ENCODE measurements around the gene RALY.

The RALY gene

DNA sequence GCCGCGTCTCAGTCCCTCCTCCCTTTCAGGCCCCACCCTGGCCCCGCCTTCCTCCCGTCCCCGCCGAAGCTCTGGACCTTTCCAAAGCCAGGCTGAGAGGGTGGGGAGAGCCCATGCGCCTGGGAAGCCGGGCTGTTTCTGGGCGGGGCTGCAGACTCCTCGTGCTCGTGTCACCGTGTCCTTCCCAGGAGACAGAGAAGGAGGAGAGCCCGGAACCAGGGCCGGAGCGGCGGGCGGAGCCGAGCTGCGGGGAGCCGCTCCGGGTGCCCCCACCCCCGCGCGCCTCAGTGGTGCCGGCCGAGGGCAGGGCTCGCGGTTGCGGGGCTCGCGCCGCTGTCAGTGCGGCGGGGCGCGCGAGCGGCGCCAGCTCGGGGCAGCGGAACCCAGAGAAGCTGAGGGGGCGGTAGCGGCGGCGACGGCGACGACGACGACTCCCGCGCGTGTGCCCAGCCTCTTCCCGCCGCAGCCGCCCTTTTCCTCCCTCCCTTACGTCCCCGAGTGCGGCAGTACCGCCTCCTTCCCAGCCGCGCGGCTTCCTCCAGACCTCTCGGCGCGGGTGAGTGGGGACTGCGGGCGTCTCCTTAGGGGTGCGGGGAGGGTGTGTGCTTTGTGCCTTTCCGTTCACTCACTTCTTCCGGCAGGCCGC is at the start of gene RALY:
RALY (plus strand) TSS at position 336 of the 646 bp plus-strand sequence. CDS start 78,164 bp downstream, outside the sequence.
- peak; percentile 93 to 96 (median 93) for DNase-seq (ENCODE audit: low read depth in 2 of 3, low spot score in 1 of 3)

DNA sequence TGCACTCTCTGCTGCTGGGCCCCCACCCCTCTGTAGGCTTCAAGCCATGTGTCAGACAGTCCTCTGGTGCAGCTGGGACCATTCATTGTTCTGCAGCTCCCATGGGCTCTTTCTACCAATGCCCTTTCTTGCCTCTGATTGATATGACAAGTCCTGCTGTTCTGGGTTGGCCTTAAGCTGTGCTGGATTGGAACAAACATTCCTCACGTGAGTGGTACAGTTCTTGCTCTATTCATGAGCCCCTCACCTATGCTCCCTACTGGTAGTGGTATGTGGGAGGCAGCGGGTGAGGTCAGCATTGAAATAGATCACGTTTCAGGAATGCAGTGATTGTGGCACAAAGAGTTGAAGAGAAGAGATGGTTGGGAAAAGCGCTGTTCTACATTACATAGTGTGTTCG is 48.8 kb upstream of the RALY start:
- no peak for DNase-seq (ENCODE audit: low read depth in 2 of 3, low spot score in 1 of 3)

- DNase-seq (ENCODE audit: low read depth in 2 of 3, low spot score in 1 of 3) = no peak
These were observed 48.2 kb upstream of the RALY start for GRCh38 chr20:33945391-33946081.

DNA sequence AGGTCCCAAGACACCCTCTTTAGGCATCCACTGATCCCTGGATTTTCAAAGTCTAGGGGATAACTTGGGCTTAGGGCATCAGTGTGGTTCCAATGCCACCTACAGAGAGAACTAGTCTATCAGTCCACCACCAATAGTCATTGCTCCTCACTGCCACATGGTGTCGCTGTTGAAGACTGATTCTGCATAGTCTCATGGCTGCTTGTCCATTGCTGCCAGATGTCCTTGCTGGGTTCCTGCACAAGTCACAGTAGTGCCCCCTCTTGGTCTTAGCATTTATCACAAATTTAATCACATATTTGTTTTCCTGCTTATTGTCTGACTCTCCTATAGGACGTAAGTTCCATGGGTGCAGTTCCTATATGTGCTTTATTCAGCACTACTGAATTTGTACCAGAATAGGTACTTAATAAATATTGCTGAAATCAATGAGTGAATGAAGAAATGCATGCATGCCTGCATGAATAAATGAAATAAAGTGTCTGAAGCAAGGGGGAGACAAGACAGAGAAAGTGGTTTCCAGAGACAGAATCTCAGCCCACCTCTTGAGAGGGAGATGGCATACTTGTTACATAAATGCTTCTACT is 45.9 kb upstream of the RALY start:
- DNase-seq (ENCODE audit: low read depth in 2 of 3, low spot score in 1 of 3) = peak; percentile 18 to 63 (median 28)

DNA sequence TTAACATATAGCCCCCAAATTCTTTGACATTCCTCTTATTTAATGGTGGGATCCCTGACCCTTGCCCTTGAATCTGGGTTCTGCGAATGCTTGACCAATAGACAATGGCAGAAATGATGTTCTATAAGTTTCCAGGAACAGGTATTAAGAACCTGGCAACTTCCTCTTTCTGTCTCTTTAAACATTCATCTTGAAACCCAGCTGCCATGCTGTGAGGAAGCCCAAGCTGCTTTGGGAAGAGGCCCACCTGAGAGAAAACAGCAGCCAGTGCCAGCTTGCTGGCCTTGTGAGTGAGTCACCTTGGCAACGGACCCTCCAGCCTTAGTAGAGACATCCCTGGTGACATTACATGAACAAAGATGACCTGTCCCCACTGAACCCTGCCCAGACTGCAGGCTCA is 45.2 kb upstream of the RALY start:
- no peak for DNase-seq (ENCODE audit: low read depth in 2 of 3, low spot score in 1 of 3)

- no peak for DNase-seq (ENCODE audit: low read depth in 2 of 3, low spot score in 1 of 3)
These were observed 42.5 kb upstream of the RALY start for GRCh38 chr20:33951171-33951570.

- no peak for DNase-seq (ENCODE audit: low read depth in 2 of 3, low spot score in 1 of 3)
These were observed 39.2 kb upstream of the RALY start for GRCh38 chr20:33954504-33954903.

DNA sequence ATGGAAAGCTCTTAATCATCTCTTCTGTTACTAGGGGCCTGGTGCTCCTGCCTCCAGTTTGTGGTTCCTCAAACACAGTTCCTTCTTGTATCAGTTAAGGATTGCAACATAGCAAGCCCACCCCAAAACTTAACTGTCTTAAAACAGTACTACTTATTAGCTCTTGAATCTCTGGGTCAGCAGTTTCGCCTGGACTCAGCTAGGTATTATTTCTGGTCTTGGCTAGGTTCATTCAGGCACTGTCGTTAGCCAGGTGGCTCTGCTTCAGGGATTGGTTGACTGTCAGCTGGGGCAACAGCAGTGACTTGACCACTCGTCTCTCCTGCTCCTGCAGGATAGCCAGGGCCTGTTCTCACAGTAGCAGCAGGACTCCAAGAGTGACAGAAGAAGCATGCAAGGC is 30.0 kb upstream of the RALY start:
- no peak for DNase-seq (ENCODE audit: low read depth in 2 of 3, low spot score in 1 of 3)

- DNase-seq (ENCODE audit: low read depth in 2 of 3, low spot score in 1 of 3) = no peak
These were observed 29.3 kb upstream of the RALY start for GRCh38 chr20:33964441-33964840.

GRCh38 chr20:33967126-33967525 is 26.6 kb upstream of the RALY start:
- DNase-seq (ENCODE audit: low read depth in 2 of 3, low spot score in 1 of 3) = no peak

GRCh38 chr20:33969563-33969962 is 24.1 kb upstream of the RALY start:
- no peak for DNase-seq (ENCODE audit: low read depth in 2 of 3, low spot score in 1 of 3)

- DNase-seq (ENCODE audit: low read depth in 2 of 3, low spot score in 1 of 3) = no peak
These were observed 23.5 kb upstream of the RALY start for GRCh38 chr20:33970229-33970628.

DNA sequence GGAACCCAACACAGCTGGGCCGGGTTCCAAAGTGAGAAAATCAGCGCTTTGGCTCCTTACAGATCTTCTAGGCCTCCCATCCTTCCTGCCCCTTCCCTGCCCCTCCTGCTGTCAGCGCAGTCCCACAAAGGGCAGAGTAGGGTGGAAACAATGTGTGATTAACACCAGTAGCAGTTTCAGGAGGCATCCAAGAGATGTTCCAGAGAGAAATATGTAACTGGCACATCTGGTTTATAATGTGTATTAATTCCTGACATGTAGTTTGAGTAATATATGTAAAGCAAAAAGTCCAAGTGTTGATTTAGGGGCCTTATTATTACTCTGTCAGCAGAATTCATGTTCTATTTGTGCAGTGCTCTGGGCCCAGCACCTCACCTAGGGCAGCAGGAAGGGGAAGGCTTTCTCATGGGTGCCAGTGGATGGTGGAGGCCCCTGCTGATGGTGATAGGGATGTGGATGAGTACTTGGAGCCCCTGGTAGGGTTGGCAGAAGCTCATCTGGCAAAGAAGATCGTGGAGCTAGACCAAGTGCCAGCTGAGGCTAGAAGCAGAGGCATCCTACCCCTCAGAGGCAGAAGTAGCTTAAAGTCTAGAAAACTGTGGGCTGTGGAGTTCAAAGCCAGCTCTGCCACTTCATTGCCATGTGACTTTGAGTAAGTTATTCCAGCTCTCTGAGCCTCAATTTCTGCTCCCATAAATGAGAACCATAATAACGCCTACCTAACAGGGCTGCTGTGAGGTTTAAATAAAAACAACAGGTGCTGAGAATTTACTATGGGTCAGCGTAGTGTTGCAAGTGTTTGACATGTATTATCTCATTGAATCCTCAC is 22.4 kb upstream of the RALY start:
- DNase-seq (ENCODE audit: low read depth in 2 of 3, low spot score in 1 of 3) = no peak

GRCh38 chr20:33976959-33977358 is 16.8 kb upstream of the RALY start:
- no peak for DNase-seq (ENCODE audit: low read depth in 2 of 3, low spot score in 1 of 3)

DNA sequence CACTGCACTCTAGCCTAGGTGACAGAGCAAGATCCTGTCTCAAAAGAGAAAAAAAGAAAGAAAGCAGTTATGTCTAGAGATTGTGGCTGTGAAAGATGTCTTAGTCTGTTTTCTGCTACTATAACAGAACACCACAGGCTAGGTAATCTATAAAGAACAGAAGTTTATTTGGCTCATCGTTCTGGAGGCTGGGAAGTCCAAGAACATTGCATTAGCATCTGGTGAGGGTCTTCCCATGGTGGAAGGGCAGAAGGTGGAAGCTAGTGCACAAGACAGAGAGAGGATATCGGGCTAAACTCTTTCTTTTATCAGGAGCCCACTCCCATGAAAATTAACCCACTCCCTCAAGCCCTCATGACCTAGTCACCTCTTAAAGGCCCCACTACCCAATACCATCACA is 16.2 kb upstream of the RALY start:
- no peak for DNase-seq (ENCODE audit: low read depth in 2 of 3, low spot score in 1 of 3)

DNA sequence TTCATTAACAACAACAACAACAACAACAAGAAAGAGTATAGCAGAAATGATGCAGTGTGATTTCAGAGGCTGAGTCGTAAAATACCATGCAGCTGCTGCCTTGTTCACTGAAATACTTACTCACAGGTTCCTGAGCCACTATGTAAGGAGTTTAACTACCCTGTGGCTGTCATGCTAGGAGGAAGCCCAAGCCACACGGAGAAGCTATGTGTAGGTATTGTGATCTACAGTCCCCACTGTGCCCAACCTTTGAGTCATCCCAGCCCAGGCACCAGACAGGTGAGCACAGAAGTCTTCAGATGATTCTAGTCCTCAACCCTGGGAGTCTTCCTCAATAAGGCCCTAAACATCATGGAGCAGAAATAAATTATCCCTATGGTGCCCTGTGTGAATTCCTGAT is 14.6 kb upstream of the RALY start:
- no peak for DNase-seq (ENCODE audit: low read depth in 2 of 3, low spot score in 1 of 3)

GRCh38 chr20:33981347-33981746 is 12.4 kb upstream of the RALY start:
- DNase-seq (ENCODE audit: low read depth in 2 of 3, low spot score in 1 of 3) = no peak

GRCh38 chr20:33981964-33982363 is 11.7 kb upstream of the RALY start:
- no peak for DNase-seq (ENCODE audit: low read depth in 2 of 3, low spot score in 1 of 3)

- DNase-seq (ENCODE audit: low read depth in 2 of 3, low spot score in 1 of 3) = no peak
These were observed 10.3 kb upstream of the RALY start for GRCh38 chr20:33983371-33983770.

GRCh38 chr20:33984182-33984719 is 9.5 kb upstream of the RALY start:
- DNase-seq (ENCODE audit: low read depth in 2 of 3, low spot score in 1 of 3) = no peak

GRCh38 chr20:33985280-33985679 is 8.4 kb upstream of the RALY start:
- no peak for DNase-seq (ENCODE audit: low read depth in 2 of 3, low spot score in 1 of 3)

Data from stimulated activated CD4-positive, alpha-beta T cell treated with anti-CD3 and anti-CD28 coated beads, Interleukin-12 subunit alpha, Interleukin-12 subunit beta, amount 100 ng/mL, for 48 hours (primary cell).